IMR-90 (cell line): Measurements from ENCODE around the gene FHAD1.

ENCODE experiments used
- CEBPB ChIP-seq: IDR thresholded peaks from 2 replicates; pipeline ENCODE4 v1.6.1; 2012; ENCODE audit warnings: low read depth, low read length, improper control_type of control experiment
- CTCF ChIP-seq: conservative IDR thresholded peaks from 2 replicates; pipeline ENCODE4 v1.5.1; 2012; ENCODE audit warnings: mild to moderate bottlenecking, low read depth, low read length, improper control_type of control experiment
- MAFK ChIP-seq: IDR thresholded peaks from 2 replicates; pipeline ENCODE4 v1.6.1; 2012; ENCODE audit warnings: low read depth, low read length, improper control_type of control experiment
- MAZ ChIP-seq: IDR thresholded peaks from 2 replicates; pipeline ENCODE4 v1.6.1; 2012; ENCODE audit warnings: low read depth, mild to moderate bottlenecking, low read length, improper control_type of control experiment, moderate library complexity, borderline replicate concordance
- POLR2A ChIP-seq: IDR thresholded peaks from 2 replicates; pipeline ENCODE4 v1.6.1; 2012; ENCODE audit warnings: mild to moderate bottlenecking, low read depth, low read length
- RAD21 ChIP-seq: IDR thresholded peaks from 2 replicates; pipeline ENCODE4 v1.6.1; 2012; ENCODE audit warnings: low read length, improper control_type of control experiment
- RFX5 ChIP-seq: IDR thresholded peaks from 2 replicates; pipeline ENCODE4 v1.8.0; 2012; ENCODE audit warnings: low read depth, mild to moderate bottlenecking, low read length, moderate library complexity
- SMC3 ChIP-seq: fragments of 150-350 bp; IDR thresholded peaks from 2 replicates; pipeline ENCODE4 v1.6.1; 2016; ENCODE audit warnings: low read depth, mild to moderate bottlenecking, antibody characterized with exemption, low read length, moderate library complexity
- USF2 ChIP-seq: fragments of 150-350 bp; IDR thresholded peaks from 2 replicates; pipeline ENCODE4 v1.6.1; 2017; ENCODE audit warnings: mild to moderate bottlenecking, antibody characterized with exemption, low read length, low read depth

GRCh38 chr1:15370781-15371520 is 123.9 kb downstream of the FHAD1 start:
- TF ChIP-seq USF2 (no peak), CTCF (no peak), MAFK (no peak), MAZ (no peak), POLR2A (no peak), RFX5 (no peak), SMC3 (no peak), CEBPB (no peak), RAD21 (no peak)
